ENCODE data around the gene B4GALT2.
A peak's percentile ranks its signal among the peaks of the same experiment; 100 is the strongest.

B4GALT2 gene

GRCh38 chr1:43965316-43965715, 13.7 kb upstream of the B4GALT2 start:
- peaks cover 64% of the 10 kb centered on the region for H3K36me3 ChIP-seq (ENCODE audit: insufficient read depth, insufficient read length, low read length)
- H3K9ac ChIP-seq (ENCODE audit: insufficient read length, low read depth), result no peak overlapping the region
- H3K4me3 ChIP-seq (ENCODE audit: insufficient read length, low read depth), result no peak overlapping the region
- no peaks in the 10 kb centered on the region for H3K27me3 ChIP-seq (ENCODE audit: insufficient read depth, insufficient read length)
- no peaks in the 10 kb centered on the region for H3K9me3 ChIP-seq (ENCODE audit: insufficient read depth, low read length)
- DNase-seq (ENCODE audit: low read depth, low spot score), result no peak
- TF ChIP-seq YY1 (IDR thresholded peaks at IDR 0.05; ENCODE audit: insufficient read depth, insufficient read length), result no peak
- no peak for TF ChIP-seq SUZ12 (IDR thresholded peaks at IDR 0.05; ENCODE audit: extremely low read depth, insufficient read depth, insufficient read length)
- TF ChIP-seq ZNF274 (IDR thresholded peaks at IDR 0.05; ENCODE audit: low read depth, low read length), result no peak
- peaks cover under 1% of the 10 kb centered on the region for H3K4me1 ChIP-seq (ENCODE audit: insufficient read depth, insufficient read length)

- no peak for DNase-seq (ENCODE audit: low read depth, low spot score)
- Histone ChIP-seq H3K9ac (ENCODE audit: insufficient read length, low read depth) (no peak overlapping the region), H3K4me1 (ENCODE audit: insufficient read depth, insufficient read length) (peaks cover 6% of the 10 kb centered on the region), H3K9me3 (ENCODE audit: insufficient read depth, low read length) (no peaks in the 10 kb centered on the region), H3K4me3 (ENCODE audit: insufficient read length, low read depth) (no peak overlapping the region), H3K36me3 (ENCODE audit: insufficient read depth, insufficient read length, low read length) (peaks cover 66% of the 10 kb centered on the region), H3K27me3 (ENCODE audit: insufficient read depth, insufficient read length) (no peaks in the 10 kb centered on the region)
- no peak for TF ChIP-seq ZNF274 (IDR thresholded peaks at IDR 0.05; ENCODE audit: low read depth, low read length)
- no peak for TF ChIP-seq SUZ12 (IDR thresholded peaks at IDR 0.05; ENCODE audit: extremely low read depth, insufficient read depth, insufficient read length)
- TF ChIP-seq YY1 (IDR thresholded peaks at IDR 0.05; ENCODE audit: insufficient read depth, insufficient read length), result no peak
Measured at GRCh38 chr1:43968348-43968948, 10.6 kb upstream of the B4GALT2 start.

GRCh38 chr1:43969416-43969745, 9.6 kb upstream of the B4GALT2 start:
- no peak overlapping the region for H3K4me3 ChIP-seq (ENCODE audit: insufficient read length, low read depth)

GRCh38 chr1:43969746-43970466, 9.1 kb upstream of the B4GALT2 start, which contains the start of gene DPH2:
Gene DPH2, plus strand, starts transcription at chr1:43970010. Its CDS starts 166 bp downstream, at chr1:43970176.
- no peaks in the 10 kb centered on the region for H3K27me3 ChIP-seq (ENCODE audit: insufficient read depth, insufficient read length)
- peaks cover 60% of the 10 kb centered on the region for H3K36me3 ChIP-seq (ENCODE audit: insufficient read depth, insufficient read length, low read length)
- H3K9ac ChIP-seq (ENCODE audit: insufficient read length, low read depth), result peak within 1 kb of the TSS; percentile 96
- no peak for TF ChIP-seq ZNF274 (IDR thresholded peaks at IDR 0.05; ENCODE audit: low read depth, low read length)
- TF ChIP-seq YY1 (IDR thresholded peaks at IDR 0.05; ENCODE audit: insufficient read depth, insufficient read length), result no peak
- no peak for TF ChIP-seq SUZ12 (IDR thresholded peaks at IDR 0.05; ENCODE audit: extremely low read depth, insufficient read depth, insufficient read length)
- peak; percentile 99 for DNase-seq (ENCODE audit: low read depth, low spot score)
- H3K4me1 ChIP-seq (ENCODE audit: insufficient read depth, insufficient read length), result peaks cover 6% of the 10 kb centered on the region
- H3K9me3 ChIP-seq (ENCODE audit: insufficient read depth, low read length), result no peaks in the 10 kb centered on the region
- H3K4me3 ChIP-seq (ENCODE audit: insufficient read length, low read depth), result peak within 1 kb of the TSS; percentile 98

More at GRCh38 chr1:43969416-43969745, 9.6 kb upstream of the B4GALT2 start:
- TF ChIP-seq YY1 (IDR thresholded peaks at IDR 0.05; ENCODE audit: insufficient read depth, insufficient read length), result no peak
- TF ChIP-seq ZNF274 (IDR thresholded peaks at IDR 0.05; ENCODE audit: low read depth, low read length), result no peak
- no peak for TF ChIP-seq SUZ12 (IDR thresholded peaks at IDR 0.05; ENCODE audit: extremely low read depth, insufficient read depth, insufficient read length)
- Histone ChIP-seq H3K36me3 (ENCODE audit: insufficient read depth, insufficient read length, low read length) (peaks cover 65% of the 10 kb centered on the region), H3K4me1 (ENCODE audit: insufficient read depth, insufficient read length) (peaks cover 6% of the 10 kb centered on the region), H3K9me3 (ENCODE audit: insufficient read depth, low read length) (no peaks in the 10 kb centered on the region), H3K27me3 (ENCODE audit: insufficient read depth, insufficient read length) (no peaks in the 10 kb centered on the region), H3K9ac (ENCODE audit: insufficient read length, low read depth) (no peak overlapping the region)
- no peak for DNase-seq (ENCODE audit: low read depth, low spot score)

- no peak for TF ChIP-seq SUZ12 (IDR thresholded peaks at IDR 0.05; ENCODE audit: extremely low read depth, insufficient read depth, insufficient read length)
- Histone ChIP-seq H3K27me3 (ENCODE audit: insufficient read depth, insufficient read length) (no peaks in the 10 kb centered on the region), H3K4me3 (ENCODE audit: insufficient read length, low read depth) (peak overlapping the region; percentile 98), H3K36me3 (ENCODE audit: insufficient read depth, insufficient read length, low read length) (peaks cover 59% of the 10 kb centered on the region), H3K4me1 (ENCODE audit: insufficient read depth, insufficient read length) (peaks cover 6% of the 10 kb centered on the region), H3K9ac (ENCODE audit: insufficient read length, low read depth) (peak overlapping the region; percentile 96), H3K9me3 (ENCODE audit: insufficient read depth, low read length) (no peaks in the 10 kb centered on the region)
- no peak for DNase-seq (ENCODE audit: low read depth, low spot score)
Measured at GRCh38 chr1:43970502-43970901, 8.5 kb upstream of the B4GALT2 start.

GRCh38 chr1:43970911-43971310, 8.1 kb upstream of the B4GALT2 start:
- no peak for TF ChIP-seq ZNF274 (IDR thresholded peaks at IDR 0.05; ENCODE audit: low read depth, low read length)
- no peak for TF ChIP-seq YY1 (IDR thresholded peaks at IDR 0.05; ENCODE audit: insufficient read depth, insufficient read length)
- TF ChIP-seq SUZ12 (IDR thresholded peaks at IDR 0.05; ENCODE audit: extremely low read depth, insufficient read depth, insufficient read length), result no peak
- peak overlapping the region; percentile 98 for H3K4me3 ChIP-seq (ENCODE audit: insufficient read length, low read depth)
- H3K4me1 ChIP-seq (ENCODE audit: insufficient read depth, insufficient read length), result peaks cover 10% of the 10 kb centered on the region
- H3K9ac ChIP-seq (ENCODE audit: insufficient read length, low read depth), result peak overlapping the region; percentile 96
- H3K36me3 ChIP-seq (ENCODE audit: insufficient read depth, insufficient read length, low read length), result peaks cover 56% of the 10 kb centered on the region
- H3K9me3 ChIP-seq (ENCODE audit: insufficient read depth, low read length), result no peaks in the 10 kb centered on the region
- no peak for DNase-seq (ENCODE audit: low read depth, low spot score)
- no peaks in the 10 kb centered on the region for H3K27me3 ChIP-seq (ENCODE audit: insufficient read depth, insufficient read length)

GRCh38 chr1:43971336-43971980, 7.6 kb upstream of the B4GALT2 start:
- H3K9ac ChIP-seq (ENCODE audit: insufficient read length, low read depth), result no peak overlapping the region
- H3K4me1 ChIP-seq (ENCODE audit: insufficient read depth, insufficient read length), result peaks cover 10% of the 10 kb centered on the region
- DNase-seq (ENCODE audit: low read depth, low spot score), result no peak
- no peak for TF ChIP-seq YY1 (IDR thresholded peaks at IDR 0.05; ENCODE audit: insufficient read depth, insufficient read length)
- no peak for TF ChIP-seq ZNF274 (IDR thresholded peaks at IDR 0.05; ENCODE audit: low read depth, low read length)
- no peak for TF ChIP-seq SUZ12 (IDR thresholded peaks at IDR 0.05; ENCODE audit: extremely low read depth, insufficient read depth, insufficient read length)
- no peaks in the 10 kb centered on the region for H3K27me3 ChIP-seq (ENCODE audit: insufficient read depth, insufficient read length)
- H3K4me3 ChIP-seq (ENCODE audit: insufficient read length, low read depth), result no peak overlapping the region
- no peaks in the 10 kb centered on the region for H3K9me3 ChIP-seq (ENCODE audit: insufficient read depth, low read length)
- peaks cover 56% of the 10 kb centered on the region for H3K36me3 ChIP-seq (ENCODE audit: insufficient read depth, insufficient read length, low read length)

Data from NT2/D1 (cell line).